Gastrocnemius medialis (tissue), 4 donors: ENCODE data around the gene TBC1D8.

ENCODE experiments used
- POLR2A ChIP-seq, 2 donors: fragments of 450-650 bp; IDR thresholded peaks; one replicate each; pipeline ENCODE4 v1.6.1; 2017; ENCODE audit warnings: antibody characterized with exemption in 2 of 2, mild to moderate bottlenecking in 2 of 2, moderate library complexity in 2 of 2
- TF ChIP-seq, protein P1 (sequence below), 5 experiments: fragments of 450-650 bp in 3 of 5; fragments of 200-600 bp in 2 of 5; sonication (generic) in 2 of 5; IDR thresholded peaks in 4 of 5; conservative IDR thresholded peaks in 1 of 5; 1 replicate in 4 of 5; 2 replicates in 1 of 5; pipeline ENCODE4 v1.5.1; 2016 to 2019; ENCODE audit warnings: antibody characterized with exemption in 5 of 5, mild to moderate bottlenecking in 3 of 5, moderate library complexity in 3 of 5

DNA sequence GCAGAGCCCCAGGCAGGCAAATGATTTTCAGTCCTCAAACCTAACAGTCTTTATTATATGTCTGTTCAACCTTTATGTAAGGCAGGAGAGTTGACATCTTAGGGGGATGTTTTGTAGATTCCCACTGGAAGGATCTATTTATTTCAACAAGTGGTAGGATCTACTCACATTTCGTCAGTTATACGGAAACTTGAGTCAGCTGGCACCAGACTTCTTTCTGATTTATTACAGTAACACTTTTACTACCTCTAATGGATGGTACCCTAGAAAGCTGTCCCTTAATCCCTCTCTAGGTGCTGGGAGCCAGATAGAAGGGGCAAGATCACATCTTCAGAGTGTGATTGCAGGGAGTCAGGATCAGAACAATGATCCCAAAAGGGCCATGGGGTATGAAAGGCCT lies 151.2 kb downstream of the TBC1D8 start:
- TF ChIP-seq, protein P1, sequence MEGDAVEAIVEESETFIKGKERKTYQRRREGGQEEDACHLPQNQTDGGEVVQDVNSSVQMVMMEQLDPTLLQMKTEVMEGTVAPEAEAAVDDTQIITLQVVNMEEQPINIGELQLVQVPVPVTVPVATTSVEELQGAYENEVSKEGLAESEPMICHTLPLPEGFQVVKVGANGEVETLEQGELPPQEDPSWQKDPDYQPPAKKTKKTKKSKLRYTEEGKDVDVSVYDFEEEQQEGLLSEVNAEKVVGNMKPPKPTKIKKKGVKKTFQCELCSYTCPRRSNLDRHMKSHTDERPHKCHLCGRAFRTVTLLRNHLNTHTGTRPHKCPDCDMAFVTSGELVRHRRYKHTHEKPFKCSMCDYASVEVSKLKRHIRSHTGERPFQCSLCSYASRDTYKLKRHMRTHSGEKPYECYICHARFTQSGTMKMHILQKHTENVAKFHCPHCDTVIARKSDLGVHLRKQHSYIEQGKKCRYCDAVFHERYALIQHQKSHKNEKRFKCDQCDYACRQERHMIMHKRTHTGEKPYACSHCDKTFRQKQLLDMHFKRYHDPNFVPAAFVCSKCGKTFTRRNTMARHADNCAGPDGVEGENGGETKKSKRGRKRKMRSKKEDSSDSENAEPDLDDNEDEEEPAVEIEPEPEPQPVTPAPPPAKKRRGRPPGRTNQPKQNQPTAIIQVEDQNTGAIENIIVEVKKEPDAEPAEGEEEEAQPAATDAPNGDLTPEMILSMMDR (IDR thresholded peaks at IDR 0.05 in 4 of 5, conservative IDR thresholded peaks at IDR 0.05 in 1 of 5): no peak
- no peak for TF ChIP-seq POLR2A (IDR thresholded peaks at IDR 0.05)
